Measurements from ENCODE around the gene SEL1L2. TPM values are rescaled to one million over a fixed set of nuclear protein-coding genes. Genes with fewer than 3 reads are reported as not detected.

The SEL1L2 gene
- total RNA-seq, 6 experiments from 2014 or later, result not detected

- no peaks in the 10 kb centered on the region for H3K36me3 ChIP-seq
- DNase-seq (no peak), ATAC-seq (no peak)
- 80% methylated on average over 1 of the region's 1 CpG for WGBS (ENCODE audit: insufficient coverage, low coverage, low lambda C conversion rate, missing lambda C conversion rate)
- H3K27me3 ChIP-seq, result no peaks in the 10 kb centered on the region
- no peak overlapping the region for H3K4me3 ChIP-seq
- no peaks in the 10 kb centered on the region for H3K4me1 ChIP-seq
- TF ChIP-seq CTCF (IDR thresholded peaks at IDR 0.05) (no peak), POLR2A (IDR thresholded peaks at IDR 0.05) (no peak)
- no peaks in the 10 kb centered on the region for H3K9me3 ChIP-seq
- H3K27ac ChIP-seq, result no peak overlapping the region
- intact Hi-C loops (cut with DNase I), result no loop called here
Observed at GRCh38 chr20:13913131-13913530, 77.3 kb downstream of the SEL1L2 start.

GRCh38 chr20:13910492-13910891, 79.9 kb downstream of the SEL1L2 start:
- DNase-seq (no peak), ATAC-seq (no peak)
- no peaks in the 10 kb centered on the region for H3K36me3 ChIP-seq
- no peaks in the 10 kb centered on the region for H3K9me3 ChIP-seq
- H3K4me3 ChIP-seq, result no peak overlapping the region
- H3K4me1 ChIP-seq, result no peaks in the 10 kb centered on the region
- no peaks in the 10 kb centered on the region for H3K27me3 ChIP-seq
- H3K27ac ChIP-seq, result no peak overlapping the region
- TF ChIP-seq POLR2A (IDR thresholded peaks at IDR 0.05) (no peak), CTCF (IDR thresholded peaks at IDR 0.05) (no peak)
- intact Hi-C loops (cut with DNase I), result no loop called here
- 70% methylated on average over 1 of the region's 1 CpG for WGBS (ENCODE audit: insufficient coverage, low coverage, low lambda C conversion rate, missing lambda C conversion rate)

- Histone ChIP-seq H3K9me3 (no peaks in the 10 kb centered on the region), H3K27me3 (no peaks in the 10 kb centered on the region), H3K4me1 (no peaks in the 10 kb centered on the region), H3K36me3 (no peaks in the 10 kb centered on the region), H3K4me3 (no peak overlapping the region), H3K27ac (no peak overlapping the region)
- no peak for TF ChIP-seq CTCF (IDR thresholded peaks at IDR 0.05)
- no peak for TF ChIP-seq POLR2A (IDR thresholded peaks at IDR 0.05)
- ATAC-seq (no peak), DNase-seq (no peak)
- WGBS (ENCODE audit: insufficient coverage, low coverage, low lambda C conversion rate, missing lambda C conversion rate), result 54% methylated on average over 4 of the region's 4 CpGs
- intact Hi-C loops (cut with DNase I), result no loop called here
Observed at GRCh38 chr20:13909067-13909466, 81.3 kb downstream of the SEL1L2 start.

GRCh38 chr20:13904766-13905165, 85.6 kb downstream of the SEL1L2 start:
- ATAC-seq (no peak), DNase-seq (no peak)
- H3K9me3 ChIP-seq, result no peaks in the 10 kb centered on the region
- TF ChIP-seq CTCF (IDR thresholded peaks at IDR 0.05), result no peak
- TF ChIP-seq POLR2A (IDR thresholded peaks at IDR 0.05), result no peak
- 72% methylated on average over 3 of the region's 3 CpGs for WGBS (ENCODE audit: insufficient coverage, low coverage, low lambda C conversion rate, missing lambda C conversion rate)
- intact Hi-C loops (cut with DNase I), result no loop called here
- no peak overlapping the region for H3K4me3 ChIP-seq
- no peak overlapping the region for H3K27ac ChIP-seq
- no peaks in the 10 kb centered on the region for H3K36me3 ChIP-seq
- no peaks in the 10 kb centered on the region for H3K4me1 ChIP-seq
- H3K27me3 ChIP-seq, result no peaks in the 10 kb centered on the region

GRCh38 chr20:13900496-13900895, 89.9 kb downstream of the SEL1L2 start:
- Histone ChIP-seq H3K4me3 (no peak overlapping the region), H3K9me3 (no peaks in the 10 kb centered on the region), H3K4me1 (no peaks in the 10 kb centered on the region), H3K27ac (no peak overlapping the region), H3K36me3 (no peaks in the 10 kb centered on the region), H3K27me3 (no peaks in the 10 kb centered on the region)
- TF ChIP-seq CTCF (IDR thresholded peaks at IDR 0.05), result no peak
- no peak for TF ChIP-seq POLR2A (IDR thresholded peaks at IDR 0.05)
- no peak for ATAC-seq
- DNase-seq, result no peak
- intact Hi-C loops (cut with DNase I), result no loop called here
- WGBS (ENCODE audit: insufficient coverage, low coverage, low lambda C conversion rate, missing lambda C conversion rate), result 88% methylated on average over 7 of the region's 10 CpGs

Measured in right lobe of liver (tissue), 6 donors.